ENCODE results near the gene KLK4.

DNA sequence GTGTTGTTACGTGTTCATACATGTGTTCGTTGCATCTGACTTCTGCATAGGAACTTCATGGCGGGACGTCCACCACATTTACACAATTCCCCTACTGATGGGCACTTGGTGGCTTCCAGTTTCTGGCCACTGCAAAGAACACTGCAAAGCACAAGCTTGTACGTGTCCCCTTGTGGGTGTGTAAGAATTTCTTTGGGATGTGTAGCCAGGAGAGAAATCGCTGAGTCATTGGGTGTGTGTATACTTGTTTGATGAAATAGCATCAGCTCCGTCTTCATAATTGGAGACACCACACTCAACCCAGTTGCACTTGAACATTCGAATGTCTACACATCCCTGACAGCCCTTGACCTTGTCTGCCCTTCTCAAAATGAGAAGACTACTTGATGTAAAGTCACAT, 22.4 kb upstream of the KLK4 start:
- TF ChIP-seq, protein P1, sequence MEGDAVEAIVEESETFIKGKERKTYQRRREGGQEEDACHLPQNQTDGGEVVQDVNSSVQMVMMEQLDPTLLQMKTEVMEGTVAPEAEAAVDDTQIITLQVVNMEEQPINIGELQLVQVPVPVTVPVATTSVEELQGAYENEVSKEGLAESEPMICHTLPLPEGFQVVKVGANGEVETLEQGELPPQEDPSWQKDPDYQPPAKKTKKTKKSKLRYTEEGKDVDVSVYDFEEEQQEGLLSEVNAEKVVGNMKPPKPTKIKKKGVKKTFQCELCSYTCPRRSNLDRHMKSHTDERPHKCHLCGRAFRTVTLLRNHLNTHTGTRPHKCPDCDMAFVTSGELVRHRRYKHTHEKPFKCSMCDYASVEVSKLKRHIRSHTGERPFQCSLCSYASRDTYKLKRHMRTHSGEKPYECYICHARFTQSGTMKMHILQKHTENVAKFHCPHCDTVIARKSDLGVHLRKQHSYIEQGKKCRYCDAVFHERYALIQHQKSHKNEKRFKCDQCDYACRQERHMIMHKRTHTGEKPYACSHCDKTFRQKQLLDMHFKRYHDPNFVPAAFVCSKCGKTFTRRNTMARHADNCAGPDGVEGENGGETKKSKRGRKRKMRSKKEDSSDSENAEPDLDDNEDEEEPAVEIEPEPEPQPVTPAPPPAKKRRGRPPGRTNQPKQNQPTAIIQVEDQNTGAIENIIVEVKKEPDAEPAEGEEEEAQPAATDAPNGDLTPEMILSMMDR (IDR thresholded peaks at IDR 0.05) = no peak
- no peak for TF ChIP-seq POLR2A (IDR thresholded peaks at IDR 0.05)
- no peak for TF ChIP-seq POLR2AphosphoS5 (IDR thresholded peaks at IDR 0.05)
- TF ChIP-seq EP300 (IDR thresholded peaks at IDR 0.05) = no peak
